Measurements from ENCODE around the gene CACNB2.

GRCh38 chr10:18500576-18500975, 360.4 kb downstream of the CACNB2 start:
- TF ChIP-seq CTCF (IDR thresholded peaks at IDR 0.05 in 2 of 3, conservative IDR thresholded peaks at IDR 0.05 in 1 of 3; ENCODE audit: control insufficient read depth in 2 of 3, extremely low read depth in 1 of 3, insufficient read depth in 1 of 3, low read depth in 3 of 3, low read length in 3 of 3): no peak
- TF ChIP-seq FOXM1 (IDR thresholded peaks at IDR 0.05; ENCODE audit: low read depth, low read length): no peak
- TF ChIP-seq KAT2A (conservative IDR thresholded peaks at IDR 0.05; ENCODE audit: control insufficient read depth, low read depth, low read length): no peak
- no peak for TF ChIP-seq RFX5 (IDR thresholded peaks at IDR 0.05; ENCODE audit: low read depth, low read length)
- no peak for TF ChIP-seq REST (IDR thresholded peaks at IDR 0.05; ENCODE audit: low read depth, low read length)
- no peak for TF ChIP-seq CHD4 (IDR thresholded peaks at IDR 0.05)

All from GM12878 (cell line).